Astrocyte (in vitro differentiated cells and primary cell): ENCODE results near the gene UVRAG. TPM values are rescaled to one million over a fixed set of nuclear protein-coding genes. Genes with fewer than 3 reads are reported as not detected.
"Not testable (repeated sequence)": the region's sequence is repeated elsewhere in the genome, so short reads cannot be mapped to it uniquely, and the experiment has no call there.

Source experiments
- DNase-seq: peaks from one replicate; pipeline ENCODE4 v3.0.0-alpha.2; 2010; ENCODE audit warnings: low read depth
- FAIRE-seq: peaks from 2 replicates; lab custom pipeline; 2011; peaks lifted over from hg19 to GRCh38; lab: Jason Lieb, UNC
- H2AFZ ChIP-seq: 2 replicates; pipeline ENCODE4 v1.6.0; 2012; ENCODE audit warnings: low read depth, low read length, inconsistent platforms
- H3K27ac ChIP-seq: 2 replicates; pipeline ENCODE4 v1.5.1; 2011; ENCODE audit warnings: low read depth, low read length, inconsistent platforms
- H3K27me3 ChIP-seq: 2 replicates; pipeline ENCODE4 v1.6.0; 2011; ENCODE audit warnings: low read length, inconsistent platforms; ENCODE audit not compliant: insufficient read depth
- H3K36me3 ChIP-seq: 2 replicates; pipeline ENCODE4 v1.5.1; 2011; ENCODE audit warnings: low read length, inconsistent platforms; ENCODE audit not compliant: insufficient read depth
- H3K4me1 ChIP-seq: 2 replicates; pipeline ENCODE4 v1.5.1; 2011; ENCODE audit warnings: low read length, inconsistent platforms; ENCODE audit not compliant: insufficient read depth
- H3K4me2 ChIP-seq: 2 replicates; pipeline ENCODE4 v1.6.0; 2012; ENCODE audit warnings: low read length, inconsistent platforms
- H3K4me3 ChIP-seq: 2 replicates; pipeline ENCODE4 v1.5.1; 2011; ENCODE audit warnings: low read depth, mild to moderate bottlenecking, low read length, inconsistent platforms; ENCODE audit not compliant: insufficient read depth
- H3K79me2 ChIP-seq: 2 replicates; pipeline ENCODE4 v1.6.0; 2012; ENCODE audit warnings: mild to moderate bottlenecking, low read length, inconsistent platforms; ENCODE audit not compliant: insufficient read depth
- H3K9ac ChIP-seq: 2 replicates; pipeline ENCODE4 v1.6.0; 2012; ENCODE audit warnings: mild to moderate bottlenecking, low read length, inconsistent platforms
- H3K9me3 ChIP-seq: 2 replicates; pipeline ENCODE4 v1.5.1; 2012; ENCODE audit warnings: low read depth, mild to moderate bottlenecking, low read length, inconsistent platforms; ENCODE audit not compliant: insufficient read depth
- H4K20me1 ChIP-seq: 2 replicates; pipeline ENCODE4 v1.6.0; 2012; ENCODE audit warnings: low read length, inconsistent platforms; ENCODE audit not compliant: insufficient read depth
- H3K27ac Mint-ChIP-seq: one replicate; pipeline ENCODE4 v1.8.0; 2021; ENCODE audit warnings: mild to moderate bottlenecking, mixed read lengths; ENCODE audit not compliant: unreplicated experiment
- H3K27me3 Mint-ChIP-seq: one replicate; pipeline ENCODE4 v1.8.0; 2021; ENCODE audit warnings: low read depth, mixed read lengths; ENCODE audit not compliant: unreplicated experiment
- H3K36me3 Mint-ChIP-seq: one replicate; pipeline ENCODE4 v1.8.0; 2021; ENCODE audit warnings: low read depth, mixed read lengths; ENCODE audit not compliant: unreplicated experiment
- H3K4me1 Mint-ChIP-seq: one replicate; pipeline ENCODE4 v1.8.0; 2021; ENCODE audit warnings: low read depth, mixed read lengths; ENCODE audit not compliant: unreplicated experiment
- H3K4me3 Mint-ChIP-seq: one replicate; pipeline ENCODE4 v1.8.0; 2021; ENCODE audit warnings: mild to moderate bottlenecking, moderate library complexity, mixed read lengths; ENCODE audit not compliant: unreplicated experiment
- H3K9me3 Mint-ChIP-seq: one replicate; pipeline ENCODE4 v1.8.0; 2021; ENCODE audit warnings: mild to moderate bottlenecking, mixed read lengths; ENCODE audit not compliant: unreplicated experiment
- CTCF ChIP-seq: IDR thresholded peaks from 2 replicates; pipeline ENCODE4 v1.5.1; 2011; ENCODE audit warnings: low read depth, mild to moderate bottlenecking, inconsistent platforms, low read length, moderate library complexity; ENCODE audit not compliant: insufficient read depth
- EZH2 ChIP-seq: IDR thresholded peaks from 2 replicates; pipeline ENCODE4 v1.6.1; 2012; ENCODE audit warnings: mild to moderate bottlenecking, low read length, inconsistent platforms; ENCODE audit not compliant: insufficient read depth
- total RNA-seq: library from RNA; stranded (reverse); gene quantifications from 2 replicates; pipeline ENCODE4 v1.2.1, GENCODE V29; 2021

The UVRAG gene
- total RNA-seq, 1 donor from 2014 or later = 15.3 TPM

GRCh38 chr11:75872887-75873416, 57.9 kb downstream of the UVRAG start:
- peaks cover 36% of the 10 kb centered on the region for H4K20me1 ChIP-seq
- Mint-ChIP-seq H3K9me3 (no peaks in the 10 kb centered on the region), H3K4me3 (no peak overlapping the region), H3K36me3 (no peaks in the 10 kb centered on the region), H3K27me3 (no peaks in the 10 kb centered on the region), H3K4me1 (peaks cover 12% of the 10 kb centered on the region), H3K27ac (no peak overlapping the region)
- TF ChIP-seq EZH2 = no peak
- H3K27ac ChIP-seq = no peak overlapping the region
- no peak for DNase-seq
- no peaks in the 10 kb centered on the region for H3K36me3 ChIP-seq
- H3K4me2 ChIP-seq = no peak overlapping the region
- H3K9me3 ChIP-seq = no peaks in the 10 kb centered on the region
- H3K79me2 ChIP-seq = peaks cover 3% of the 10 kb centered on the region
- no peak overlapping the region for H2AFZ ChIP-seq
- no peaks in the 10 kb centered on the region for H3K27me3 ChIP-seq
- H3K4me1 ChIP-seq = no peaks in the 10 kb centered on the region
- no peak for FAIRE-seq
- H3K4me3 ChIP-seq = no peak overlapping the region
- H3K9ac ChIP-seq = no peak overlapping the region

GRCh38 chr11:75873417-75874221, 58.6 kb downstream of the UVRAG start:
- no peaks in the 10 kb centered on the region for H3K27me3 Mint-ChIP-seq
- H3K9ac ChIP-seq = no peak overlapping the region
- no peaks in the 10 kb centered on the region for H3K79me2 ChIP-seq
- H3K36me3 Mint-ChIP-seq = no peaks in the 10 kb centered on the region
- no peak overlapping the region for H3K27ac Mint-ChIP-seq
- H3K4me3 Mint-ChIP-seq = no peak overlapping the region
- H3K9me3 ChIP-seq = no peaks in the 10 kb centered on the region
- no peaks in the 10 kb centered on the region for H3K9me3 Mint-ChIP-seq
- H2AFZ ChIP-seq = no peak overlapping the region
- no peak overlapping the region for H3K27ac ChIP-seq
- no peaks in the 10 kb centered on the region for H3K27me3 ChIP-seq
- peaks cover 12% of the 10 kb centered on the region for H3K4me1 Mint-ChIP-seq
- TF ChIP-seq EZH2 = no peak
- no peak for DNase-seq
- no peaks in the 10 kb centered on the region for H3K36me3 ChIP-seq
- no peak overlapping the region for H3K4me3 ChIP-seq
- H3K4me2 ChIP-seq = no peak overlapping the region
- FAIRE-seq = no peak
- peaks cover 29% of the 10 kb centered on the region for H4K20me1 ChIP-seq
- no peaks in the 10 kb centered on the region for H3K4me1 ChIP-seq

GRCh38 chr11:75874684-75875341, 59.8 kb downstream of the UVRAG start:
- no peak overlapping the region for H2AFZ ChIP-seq
- no peaks in the 10 kb centered on the region for H3K27me3 ChIP-seq
- H3K36me3 ChIP-seq = no peaks in the 10 kb centered on the region
- H3K9me3 Mint-ChIP-seq = peaks cover 3% of the 10 kb centered on the region
- peak overlapping the region; percentile 17 for H3K27ac Mint-ChIP-seq
- no peak overlapping the region for H3K9ac ChIP-seq
- peaks cover 12% of the 10 kb centered on the region for H3K4me1 Mint-ChIP-seq
- H3K27me3 Mint-ChIP-seq = no peaks in the 10 kb centered on the region
- TF ChIP-seq EZH2 (no peak), CTCF (no peak)
- peaks cover 19% of the 10 kb centered on the region for H4K20me1 ChIP-seq
- no peaks in the 10 kb centered on the region for H3K9me3 ChIP-seq
- no peak overlapping the region for H3K4me3 Mint-ChIP-seq
- H3K4me1 ChIP-seq = no peaks in the 10 kb centered on the region
- no peak overlapping the region for H3K27ac ChIP-seq
- H3K4me3 ChIP-seq = no peak overlapping the region
- no peaks in the 10 kb centered on the region for H3K79me2 ChIP-seq
- no peak for DNase-seq
- no peak for FAIRE-seq
- peaks cover 4% of the 10 kb centered on the region for H3K36me3 Mint-ChIP-seq
- H3K4me2 ChIP-seq = no peak overlapping the region

- not testable (repeated sequence) for H3K27me3 Mint-ChIP-seq, H3K4me2 ChIP-seq, H3K4me3 Mint-ChIP-seq, H3K36me3 ChIP-seq, H3K9me3 Mint-ChIP-seq, H3K4me3 ChIP-seq, H3K27ac Mint-ChIP-seq, H3K27ac ChIP-seq, DNase-seq, H3K9ac ChIP-seq, FAIRE-seq, H3K27me3 ChIP-seq, H3K36me3 Mint-ChIP-seq, H3K79me2 ChIP-seq, H3K9me3 ChIP-seq, H2AFZ ChIP-seq, H3K4me1 ChIP-seq
- H3K4me1 Mint-ChIP-seq = peaks cover 12% of the 10 kb centered on the region
- H4K20me1 ChIP-seq = peaks cover 19% of the 10 kb centered on the region
Measured at GRCh38 chr11:75877327-75877726, 62.3 kb downstream of the UVRAG start.

GRCh38 chr11:75877931-75878330, 62.9 kb downstream of the UVRAG start:
- H2AFZ ChIP-seq, H3K36me3 ChIP-seq, H3K79me2 ChIP-seq, H3K4me3 Mint-ChIP-seq, H3K27ac ChIP-seq, H3K27me3 Mint-ChIP-seq, H3K9me3 Mint-ChIP-seq, H3K4me3 ChIP-seq, H3K4me1 ChIP-seq, DNase-seq, H3K9ac ChIP-seq, H3K27ac Mint-ChIP-seq, FAIRE-seq, H3K27me3 ChIP-seq, H3K4me2 ChIP-seq, H3K9me3 ChIP-seq, H3K36me3 Mint-ChIP-seq: not testable (repeated sequence)
- H3K4me1 Mint-ChIP-seq = peaks cover 12% of the 10 kb centered on the region
- H4K20me1 ChIP-seq = peaks cover 19% of the 10 kb centered on the region
